Measurements from ENCODE around the gene RAB11FIP5.
"Not testable (repeated sequence)": the region's sequence is repeated elsewhere in the genome, so short reads cannot be mapped to it uniquely, and the experiment has no call there.

The RAB11FIP5 gene

GRCh38 chr2:73070643-73071359 lies 41.9 kb downstream of the RAB11FIP5 start:
- H3K4me3 ChIP-seq (ENCODE audit: low read depth, low read length), result peak overlapping the region; percentile 85

- H3K4me3 ChIP-seq (ENCODE audit: low read depth, low read length), result peak overlapping the region; percentile 85
Measured at GRCh38 chr2:73069855-73070642, 42.7 kb downstream of the RAB11FIP5 start.

- H3K4me3 ChIP-seq (ENCODE audit: low read depth, low read length), result no peak overlapping the region
Measured at GRCh38 chr2:73069041-73069854, 43.5 kb downstream of the RAB11FIP5 start.

- H3K4me3 ChIP-seq (ENCODE audit: low read depth, low read length), result no peak overlapping the region
Measured at GRCh38 chr2:73068147-73068546, 44.6 kb downstream of the RAB11FIP5 start.

GRCh38 chr2:73067043-73067442 lies 45.7 kb downstream of the RAB11FIP5 start:
- H3K4me3 ChIP-seq (ENCODE audit: low read depth, low read length), result no peak overlapping the region

- not testable (repeated sequence) for H3K4me3 ChIP-seq (ENCODE audit: low read depth, low read length)
Measured at GRCh38 chr2:73065070-73065469, 47.7 kb downstream of the RAB11FIP5 start.

- no peak overlapping the region for H3K4me3 ChIP-seq (ENCODE audit: low read depth, low read length)
Measured at GRCh38 chr2:73063909-73064875, 48.6 kb downstream of the RAB11FIP5 start.

GRCh38 chr2:73063472-73063871 lies 49.3 kb downstream of the RAB11FIP5 start:
- no peak overlapping the region for H3K4me3 ChIP-seq (ENCODE audit: low read depth, low read length)

GRCh38 chr2:73059106-73059505 lies 53.6 kb downstream of the RAB11FIP5 start:
- H3K4me3 ChIP-seq (ENCODE audit: low read depth, low read length), result no peak overlapping the region

GRCh38 chr2:73054980-73055379 lies 57.8 kb downstream of the RAB11FIP5 start:
- H3K4me3 ChIP-seq (ENCODE audit: low read depth, low read length), result no peak overlapping the region

- no peak overlapping the region for H3K4me3 ChIP-seq (ENCODE audit: low read depth, low read length)
Measured at GRCh38 chr2:73053316-73054114, 59.2 kb downstream of the RAB11FIP5 start.

- H3K4me3 ChIP-seq (ENCODE audit: low read depth, low read length), result no peak overlapping the region
Measured at GRCh38 chr2:73050121-73050545, 62.6 kb downstream of the RAB11FIP5 start.

- H3K4me3 ChIP-seq (ENCODE audit: low read depth, low read length), result no peak overlapping the region
Measured at GRCh38 chr2:73043929-73044832, 68.6 kb downstream of the RAB11FIP5 start.

- no peak overlapping the region for H3K4me3 ChIP-seq (ENCODE audit: low read depth, low read length)
Measured at GRCh38 chr2:73043276-73043675, 69.5 kb downstream of the RAB11FIP5 start.

GRCh38 chr2:73037947-73038585 lies 74.7 kb downstream of the RAB11FIP5 start:
- H3K4me3 ChIP-seq (ENCODE audit: low read depth, low read length), result no peak overlapping the region

GRCh38 chr2:73036766-73037165 lies 76.0 kb downstream of the RAB11FIP5 start:
- no peak overlapping the region for H3K4me3 ChIP-seq (ENCODE audit: low read depth, low read length)

GRCh38 chr2:73035899-73036711 lies 76.6 kb downstream of the RAB11FIP5 start:
- no peak overlapping the region for H3K4me3 ChIP-seq (ENCODE audit: low read depth, low read length)
